Dermis blood vessel endothelial cell (primary cell): ENCODE data around the gene KIAA1671. TPM values are rescaled to one million over a fixed set of nuclear protein-coding genes. Genes with fewer than 3 reads are reported as not detected.
"Not testable (repeated sequence)": the region's sequence is repeated elsewhere in the genome, so short reads cannot be mapped to it uniquely, and the experiment has no call there.

Experiments used
- DNase-seq: peaks from one replicate; pipeline ENCODE4 v3.0.0; 2010
- total RNA-seq: library from RNA; depleted of rRNA; stranded (reverse); fragments of >200 nt; gene quantifications from 2 replicates; pipeline ENCODE4 v1.2.3, GENCODE V29; 2014

Gene KIAA1671
- total RNA-seq: 41.9 and 57.7 TPM in 2 replicates

GRCh38 chr22:24951942-24952836 lies at the start of gene KIAA1671:
Gene KIAA1671, plus strand, starts transcription at chr22:24952716. Its CDS starts 75,284 bp downstream, at chr22:25028000.
- DNase-seq: peak; percentile 90

GRCh38 chr22:24905909-24906308 lies 46.6 kb upstream of the KIAA1671 start:
- DNase-seq: no peak

GRCh38 chr22:24907101-24907500 lies 45.4 kb upstream of the KIAA1671 start:
- DNase-seq: not testable (repeated sequence)

- DNase-seq: no peak
These were observed 32.5 kb upstream of the KIAA1671 start for GRCh38 chr22:24920029-24920428.

GRCh38 chr22:24925586-24926427 lies 26.7 kb upstream of the KIAA1671 start:
- peak; percentile 80 for DNase-seq

GRCh38 chr22:24926428-24926725 lies 26.1 kb upstream of the KIAA1671 start:
- DNase-seq: no peak

- DNase-seq: peak; percentile 50
These were observed 25.5 kb upstream of the KIAA1671 start for GRCh38 chr22:24926849-24927579.

- no peak for DNase-seq
These were observed 24.2 kb upstream of the KIAA1671 start for GRCh38 chr22:24928322-24928721.

- no peak for DNase-seq
These were observed 21.8 kb upstream of the KIAA1671 start for GRCh38 chr22:24930678-24931077.

GRCh38 chr22:24935771-24936483 lies 16.6 kb upstream of the KIAA1671 start:
- no peak for DNase-seq

- peak; percentile 67 for DNase-seq
These were observed 15.4 kb upstream of the KIAA1671 start for GRCh38 chr22:24937114-24937513.

GRCh38 chr22:24938741-24939341 lies 13.7 kb upstream of the KIAA1671 start:
- peak; percentile 73 for DNase-seq

- no peak for DNase-seq
These were observed 10.2 kb upstream of the KIAA1671 start for GRCh38 chr22:24942301-24942700.

- no peak for DNase-seq
These were observed 8.1 kb upstream of the KIAA1671 start for GRCh38 chr22:24944217-24944937.

GRCh38 chr22:24945430-24945829 lies 7.1 kb upstream of the KIAA1671 start:
- DNase-seq: no peak

- no peak for DNase-seq
These were observed 5.1 kb upstream of the KIAA1671 start for GRCh38 chr22:24947383-24947782.

GRCh38 chr22:24947881-24948280 lies 4.6 kb upstream of the KIAA1671 start:
- DNase-seq: no peak

GRCh38 chr22:24948356-24949202 lies 3.9 kb upstream of the KIAA1671 start:
- no peak for DNase-seq

GRCh38 chr22:24950272-24950902 lies 2.1 kb upstream of the KIAA1671 start:
- DNase-seq: peak; percentile 60
